Pancreas (tissue), 10 donors: ENCODE results near the gene SLC2A8. TPM values are rescaled to one million over a fixed set of nuclear protein-coding genes. Genes with fewer than 3 reads are reported as not detected.

Experiments
- ATAC-seq, 4 donors: fragments of 200-7000 bp; cut with Tn5 transposase; one replicate each; pipeline versions ENCODE4 v1.8.0 to v1.9.1; 2020; ENCODE audit warnings: mild to moderate bottlenecking in 4 of 4, moderate library complexity in 4 of 4
- DNase-seq, 6 donors: peaks; one replicate each; pipeline ENCODE4 v3.0.0-alpha.2; 2020
- FAIRE-seq: peaks from 2 replicates; lab custom pipeline; 2012; peaks lifted over from hg19 to GRCh38; lab: Jason Lieb, UNC
- H3K27ac ChIP-seq, 4 donors: fragments of 200-600 bp; sonication (generic); 1 replicate in 3 of 4; 2 replicates in 1 of 4; pipeline versions ENCODE4 v1.5.0 to v1.8.0; 2020
- H3K27me3 ChIP-seq, 4 donors: fragments of 200-600 bp; one replicate each; pipeline ENCODE4 v1.8.0; 2021
- H3K36me3 ChIP-seq, 3 donors: fragments of 200-600 bp; sonication (generic) in 1 of 3; one replicate each; pipeline versions ENCODE4 v1.5.0 to v1.8.0; 2020 to 2021
- H3K4me1 ChIP-seq, 3 donors: fragments of 200-600 bp; one replicate each; pipeline ENCODE4 v1.8.0; 2021
- H3K4me3 ChIP-seq, 4 donors: fragments of 200-600 bp; sonication (generic) in 2 of 4; one replicate each; pipeline versions ENCODE4 v1.5.0 to v1.8.0; 2020 to 2021
- H3K9me3 ChIP-seq, 4 donors: fragments of 200-600 bp; one replicate each; pipeline ENCODE4 v1.8.0; 2021
- WGBS, 2 donors: extraction: QIAGEN DNeasy Blood & Tissue Kit; methylation state at CpG; one replicate each; pipeline ENCODE4 v1.1.7; 2013; 5-methylcytosine and 5-hydroxymethylcytosine counted together
- intact Hi-C, 3 donors: fragments of 100-400 bp; cut with DNase I; formaldehyde crosslinking; loops; one replicate each; pipeline versions ENCODE4 v1.11.1 to v1.14.2; 2022
- polyA plus RNA-seq, 2 donors: library from polyadenylated mRNA; stranded (reverse); fragments of 200-250 nt; gene quantifications; one replicate each; pipeline ENCODE4 v1.2.3, GENCODE V29; 2013
- total RNA-seq, 6 donors: library from RNA; stranded (reverse); fragmentation: NEBNext Ultra II Directional in 4 of 6; extraction: Animal tissue kit (Norgen Biotek cat#: 25700) in 4 of 6; gene quantifications; one replicate each; pipeline versions ENCODE4 v1.2.1 to v1.2.4, GENCODE V29; 2021 to 2023
- TF ChIP-seq, protein P1 (sequence below), 4 donors: fragments of 200-600 bp; sonication (generic) in 3 of 4; IDR thresholded peaks; one replicate each; pipeline versions ENCODE4 v1.5.0 to v1.8.0; 2021; ENCODE audit warnings: antibody characterized with exemption in 4 of 4
- donor health status: healthy with polysubstance abuse.
- donor health status: DM: no; HTN: no; CAD: no; lungs with moderate emphysema.
- donor health status: DM: no; HTN: no; CAD: no.
- donor health status: control.
- donor health status: control.
- donor health status: Bipolar disorder and iron deficiency.
- donor health status: DM: yes; HTN: yes; CAD: no.
- donor health status: DM: no; HTN: no; CAD: no.
- donor health status: DM: no; HTN: no; CAD: no.
- donor health status: DM: yes; HTN: yes; CAD: no.

The SLC2A8 gene
- total and polyA plus RNA-seq, 8 donors, result 5.5 to 18.9 (median 7.7) TPM

DNA sequence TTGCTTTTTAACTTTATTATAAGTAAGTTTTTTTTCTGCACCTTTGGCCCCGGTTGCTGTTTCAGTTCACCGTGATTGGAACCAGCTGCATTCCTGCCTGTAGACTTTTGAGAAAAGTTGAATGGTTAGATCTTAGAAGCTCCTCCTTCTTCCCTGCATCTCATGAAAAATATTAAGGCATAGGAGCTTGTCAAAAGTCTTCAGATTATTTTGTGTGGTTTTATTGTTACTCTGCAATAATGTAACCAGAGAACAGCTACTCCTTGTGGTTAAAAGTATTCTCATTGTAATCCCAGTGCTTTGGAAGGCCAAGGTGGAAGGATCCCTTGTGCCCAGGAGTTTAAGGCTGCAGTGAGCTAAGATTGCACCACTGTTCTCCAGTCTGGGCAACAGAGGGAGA, 3.3 kb upstream of the SLC2A8 start:
- ATAC-seq, result no peak
- no peak overlapping the region for H3K27ac ChIP-seq
- intact Hi-C loops, result no loop called here

DNA sequence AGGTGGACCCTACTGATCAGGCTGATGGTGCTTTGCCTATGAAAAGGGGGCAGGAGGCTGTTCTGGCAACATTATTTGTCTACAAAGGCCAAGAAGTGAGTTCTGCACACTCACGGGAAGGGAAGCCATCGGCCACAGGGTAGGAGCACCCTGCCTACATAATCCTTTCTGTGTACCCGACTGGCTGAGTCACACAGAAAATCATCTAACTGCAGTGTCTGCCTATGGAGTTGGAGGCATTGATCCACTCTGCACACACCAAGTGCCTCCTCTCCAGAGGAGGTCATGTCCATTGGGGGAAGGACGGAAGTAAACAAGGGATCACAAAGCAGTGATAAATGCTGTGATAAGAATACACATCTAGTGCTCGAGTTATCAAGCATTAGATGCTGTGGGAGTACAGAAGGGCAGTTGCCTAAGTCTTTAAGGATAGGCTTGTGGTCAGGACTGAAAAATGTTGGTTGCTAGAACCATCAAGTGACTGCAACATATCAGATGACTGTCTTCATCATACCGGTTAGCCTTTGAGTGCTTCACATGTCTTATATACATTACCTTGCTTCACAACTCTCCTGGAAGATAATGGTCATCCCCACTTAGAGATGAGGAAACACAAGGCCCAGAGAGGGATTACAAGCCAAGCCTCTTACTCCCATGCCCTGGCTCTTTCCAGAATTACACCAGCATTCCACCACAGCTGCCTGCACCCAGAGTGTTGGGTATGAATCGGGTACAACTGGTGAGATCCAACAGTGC, 1.3 kb upstream of the SLC2A8 start:
- peak overlapping the region in 1 of 4 donors; percentile 48 for H3K27ac ChIP-seq
- intact Hi-C loops, result no loop called here

More for the DNA sequence above, 3.3 kb upstream of the SLC2A8 start:
- TF ChIP-seq, protein P1, sequence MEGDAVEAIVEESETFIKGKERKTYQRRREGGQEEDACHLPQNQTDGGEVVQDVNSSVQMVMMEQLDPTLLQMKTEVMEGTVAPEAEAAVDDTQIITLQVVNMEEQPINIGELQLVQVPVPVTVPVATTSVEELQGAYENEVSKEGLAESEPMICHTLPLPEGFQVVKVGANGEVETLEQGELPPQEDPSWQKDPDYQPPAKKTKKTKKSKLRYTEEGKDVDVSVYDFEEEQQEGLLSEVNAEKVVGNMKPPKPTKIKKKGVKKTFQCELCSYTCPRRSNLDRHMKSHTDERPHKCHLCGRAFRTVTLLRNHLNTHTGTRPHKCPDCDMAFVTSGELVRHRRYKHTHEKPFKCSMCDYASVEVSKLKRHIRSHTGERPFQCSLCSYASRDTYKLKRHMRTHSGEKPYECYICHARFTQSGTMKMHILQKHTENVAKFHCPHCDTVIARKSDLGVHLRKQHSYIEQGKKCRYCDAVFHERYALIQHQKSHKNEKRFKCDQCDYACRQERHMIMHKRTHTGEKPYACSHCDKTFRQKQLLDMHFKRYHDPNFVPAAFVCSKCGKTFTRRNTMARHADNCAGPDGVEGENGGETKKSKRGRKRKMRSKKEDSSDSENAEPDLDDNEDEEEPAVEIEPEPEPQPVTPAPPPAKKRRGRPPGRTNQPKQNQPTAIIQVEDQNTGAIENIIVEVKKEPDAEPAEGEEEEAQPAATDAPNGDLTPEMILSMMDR (IDR thresholded peaks at IDR 0.05), result no peak
- DNase-seq, result no peak
- Histone ChIP-seq H3K4me3 (no peak overlapping the region), H3K36me3 (no peaks in the 10 kb centered on the region), H3K9me3 (no peaks in the 10 kb centered on the region), H3K4me1 (peaks cover 0 to 6% (median 0%) of the 10 kb centered on the region in 3 donors), H3K27me3 (no peaks in the 10 kb centered on the region)
- WGBS, 2 donors, result 74 to 86% methylated on average over 2 of the region's 2 CpGs
- no peak for FAIRE-seq

GRCh38 chr9:127396253-127396807, 639 bp upstream of the SLC2A8 start:
- Histone ChIP-seq H3K4me3 (peak overlapping the region; percentile 29 to 53 (median 48)), H3K4me1 (peaks cover 0 to 6% (median 0%) of the 10 kb centered on the region in 3 donors), H3K9me3 (no peaks in the 10 kb centered on the region), H3K36me3 (no peaks in the 10 kb centered on the region), H3K27ac (peak overlapping the region; percentile 35 to 66 (median 49)), H3K27me3 (no peaks in the 10 kb centered on the region)
- intact Hi-C loops, result no loop called here
- FAIRE-seq (no peak), DNase-seq (no peak), ATAC-seq (no peak)
- WGBS, 2 donors, result 1% methylated on average over 27 of the region's 27 CpGs
- TF ChIP-seq, protein P1 (IDR thresholded peaks at IDR 0.05), result no peak

More for the DNA sequence above, 1.3 kb upstream of the SLC2A8 start:
- peak overlapping the region in 2 of 4 donors; percentile 51 to 53 for H3K4me3 ChIP-seq
- H3K36me3 ChIP-seq, result no peaks in the 10 kb centered on the region
- ATAC-seq, result no peak
- FAIRE-seq, result no peak
- peaks cover 0 to 6% (median 0%) of the 10 kb centered on the region in 3 donors for H3K4me1 ChIP-seq
- DNase-seq, result no peak
- no peaks in the 10 kb centered on the region for H3K27me3 ChIP-seq
- TF ChIP-seq, protein P1 (IDR thresholded peaks at IDR 0.05), result no peak
- WGBS, 2 donors, result 71 to 73% methylated on average over 7 of the region's 7 CpGs
- H3K9me3 ChIP-seq, result no peaks in the 10 kb centered on the region

GRCh38 chr9:127397646-127398274, 791 bp downstream of the SLC2A8 start:
- DNase-seq (peak; percentile 35 to 84 (median 56)), ATAC-seq (peak; percentile 2 to 22 (median 14)), FAIRE-seq (no peak)
- Histone ChIP-seq H3K4me1 (peaks cover 0 to 6% (median 0%) of the 10 kb centered on the region in 3 donors), H3K27me3 (no peaks in the 10 kb centered on the region), H3K4me3 (peak overlapping the region; percentile 69 to 94 (median 85)), H3K36me3 (no peaks in the 10 kb centered on the region), H3K27ac (peak overlapping the region; percentile 76 to 85 (median 80)), H3K9me3 (no peaks in the 10 kb centered on the region)
- WGBS, 2 donors, result 1 to 2% methylated on average over 36 to 55 of the region's 55 CpGs
- intact Hi-C loops, result no loop called here
- TF ChIP-seq, protein P1 (IDR thresholded peaks at IDR 0.05), result no peak
